OCI-LY7 (cell line): Measurements from ENCODE around the gene LYRM4.

Source experiments
- CTCF ChIP-seq: fragments of 200-600 bp; sonication (generic); conservative IDR thresholded peaks from 2 replicates; pipeline ENCODE4 v1.5.1; 2014; ENCODE audit warnings: mild to moderate bottlenecking, antibody characterized with exemption, low read length, moderate library complexity, mixed read lengths
- EZH2phosphoT487 ChIP-seq: fragments of 200-600 bp; sonication (generic); IDR thresholded peaks from 2 replicates; pipeline ENCODE4 v1.6.1; 2018; ENCODE audit warnings: low read depth, borderline replicate concordance, mild to moderate bottlenecking, mixed run types, antibody characterized with exemption, low read length, moderate library complexity, mixed read lengths

- no peak for TF ChIP-seq CTCF
- TF ChIP-seq EZH2phosphoT487, result no peak
These were observed 79.0 kb downstream of the LYRM4 start for GRCh38 chr6:5181510-5182317.
